IPS DF 4.7 (cell line): ENCODE data around the gene ANGPTL3.
"Not testable (repeated sequence)": the region's sequence is repeated elsewhere in the genome, so short reads cannot be mapped to it uniquely, and the experiment has no call there.

Experiments
- DNase-seq: peaks from one replicate; pipeline ENCODE4 v3.0.0-alpha.2; 2013; ENCODE audit warnings: low spot score; ENCODE audit errors: extremely low read depth

Gene ANGPTL3

DNA sequence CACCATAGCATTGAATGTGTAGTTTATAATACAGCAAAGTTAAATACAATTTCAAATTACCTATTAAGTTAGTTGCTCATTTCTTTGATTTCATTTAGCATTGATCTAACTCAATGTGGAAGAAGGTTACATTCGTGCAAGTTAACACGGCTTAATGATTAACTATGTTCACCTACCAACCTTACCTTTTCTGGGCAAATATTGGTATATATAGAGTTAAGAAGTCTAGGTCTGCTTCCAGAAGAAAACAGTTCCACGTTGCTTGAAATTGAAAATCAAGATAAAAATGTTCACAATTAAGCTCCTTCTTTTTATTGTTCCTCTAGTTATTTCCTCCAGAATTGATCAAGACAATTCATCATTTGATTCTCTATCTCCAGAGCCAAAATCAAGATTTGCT lies at the start of gene ANGPTL3:
Gene ANGPTL3, plus strand, starts transcription at position 240 of the 400 bp plus-strand sequence. Its CDS starts 47 bp downstream, at position 287.
- no peak for DNase-seq

- DNase-seq, result no peak
Observed at GRCh38 chr1:62561306-62561705, 36.0 kb upstream of the ANGPTL3 start.

DNA sequence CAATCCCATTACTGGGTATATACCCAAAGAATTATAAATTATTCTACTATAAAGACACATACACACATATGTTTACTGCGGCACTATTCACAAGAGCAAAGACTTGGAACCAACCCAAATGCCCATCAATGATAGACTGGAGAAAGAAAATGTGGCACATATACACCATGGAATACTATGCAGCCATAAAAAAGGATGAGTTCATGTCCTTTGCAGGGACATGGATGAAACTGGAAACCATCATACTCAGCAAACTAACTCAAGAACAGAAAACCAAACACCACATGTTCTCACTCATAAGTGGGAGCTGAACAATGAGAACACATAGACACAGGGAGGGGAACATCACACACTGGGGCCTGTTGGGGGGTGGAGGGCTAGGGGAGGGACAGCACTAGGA lies 30.1 kb upstream of the ANGPTL3 start:
- not testable (repeated sequence) for DNase-seq

- not testable (repeated sequence) for DNase-seq
Observed at GRCh38 chr1:62567926-62568325, 29.4 kb upstream of the ANGPTL3 start.

DNA sequence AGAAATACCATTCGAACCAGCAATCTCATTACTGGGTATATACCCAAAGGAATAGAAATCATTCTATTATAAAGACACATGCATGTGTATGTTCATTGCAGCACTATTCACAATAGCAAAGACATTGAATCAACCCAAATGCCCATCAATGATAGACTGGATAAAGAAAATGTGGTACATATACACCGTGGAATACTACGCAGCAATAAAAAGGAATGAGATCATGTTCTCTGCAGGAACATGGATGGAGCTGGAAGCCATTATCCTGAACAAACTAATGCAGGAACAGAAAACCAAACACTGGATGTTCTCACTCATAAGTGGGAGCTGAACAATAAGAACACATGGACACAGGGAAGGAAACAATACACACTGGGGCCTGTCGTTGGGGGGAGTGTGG lies 25.8 kb upstream of the ANGPTL3 start:
- not testable (repeated sequence) for DNase-seq

DNA sequence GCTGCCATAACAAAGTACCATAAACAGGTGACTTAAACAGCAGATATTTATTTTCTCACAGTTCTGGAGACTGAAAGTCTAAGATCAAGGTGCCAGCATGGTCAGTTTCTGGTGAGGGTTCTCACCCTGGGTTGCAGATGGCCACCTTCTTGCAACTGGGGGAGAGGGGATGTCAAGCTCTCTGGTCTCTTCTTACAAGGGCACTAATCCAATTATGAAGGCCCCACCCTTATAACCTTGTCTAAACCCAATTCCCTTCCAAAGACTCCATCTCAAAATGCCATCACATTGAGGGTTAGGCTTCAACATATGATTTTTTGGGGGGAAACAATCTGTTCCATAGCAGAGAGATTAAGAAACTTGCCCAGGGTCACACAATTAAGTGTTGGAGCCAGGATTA lies 24.8 kb upstream of the ANGPTL3 start:
- no peak for DNase-seq

DNA sequence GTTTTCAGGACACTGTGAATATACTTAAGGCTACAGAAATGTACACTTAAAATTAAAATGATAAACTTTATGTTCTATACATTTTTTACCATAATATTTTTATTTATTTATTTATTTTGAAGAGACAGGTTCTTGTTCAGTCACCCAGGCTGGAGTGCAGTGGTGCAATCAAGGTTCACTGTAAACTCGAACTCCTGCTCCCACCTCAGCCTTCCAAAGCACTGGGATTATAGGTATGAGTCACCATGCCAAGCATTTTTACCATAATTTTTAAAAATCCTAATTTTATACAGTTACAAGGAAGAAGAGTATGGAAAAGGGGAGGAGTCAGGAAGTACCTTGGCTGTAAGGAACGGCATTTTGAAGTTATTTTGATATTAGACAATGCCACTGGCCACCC lies 23.6 kb upstream of the ANGPTL3 start:
- no peak for DNase-seq

GRCh38 chr1:62585469-62586155 lies 11.7 kb upstream of the ANGPTL3 start:
- DNase-seq, result peak; percentile 25

DNA sequence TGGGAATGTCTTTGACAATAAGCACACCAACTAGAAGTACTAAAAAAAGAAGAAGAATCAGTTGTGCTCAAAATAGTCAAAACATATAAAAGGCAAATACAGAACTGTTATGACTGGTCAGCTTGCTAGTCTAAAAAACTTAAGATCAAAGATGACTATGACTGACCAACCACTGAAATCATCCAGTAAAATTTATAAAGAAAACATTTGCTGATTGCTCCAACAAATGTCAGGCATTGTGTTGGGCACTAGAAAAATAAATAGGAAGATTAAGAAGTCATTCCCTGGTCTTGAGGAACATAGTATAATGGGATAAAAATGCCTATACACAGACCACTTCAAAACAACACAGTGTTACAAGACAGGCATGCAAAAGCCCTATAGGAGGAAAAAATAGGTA lies 9.3 kb upstream of the ANGPTL3 start:
- DNase-seq, result no peak

- no peak for DNase-seq
Observed at GRCh38 chr1:62589321-62589720, 8.0 kb upstream of the ANGPTL3 start.

DNA sequence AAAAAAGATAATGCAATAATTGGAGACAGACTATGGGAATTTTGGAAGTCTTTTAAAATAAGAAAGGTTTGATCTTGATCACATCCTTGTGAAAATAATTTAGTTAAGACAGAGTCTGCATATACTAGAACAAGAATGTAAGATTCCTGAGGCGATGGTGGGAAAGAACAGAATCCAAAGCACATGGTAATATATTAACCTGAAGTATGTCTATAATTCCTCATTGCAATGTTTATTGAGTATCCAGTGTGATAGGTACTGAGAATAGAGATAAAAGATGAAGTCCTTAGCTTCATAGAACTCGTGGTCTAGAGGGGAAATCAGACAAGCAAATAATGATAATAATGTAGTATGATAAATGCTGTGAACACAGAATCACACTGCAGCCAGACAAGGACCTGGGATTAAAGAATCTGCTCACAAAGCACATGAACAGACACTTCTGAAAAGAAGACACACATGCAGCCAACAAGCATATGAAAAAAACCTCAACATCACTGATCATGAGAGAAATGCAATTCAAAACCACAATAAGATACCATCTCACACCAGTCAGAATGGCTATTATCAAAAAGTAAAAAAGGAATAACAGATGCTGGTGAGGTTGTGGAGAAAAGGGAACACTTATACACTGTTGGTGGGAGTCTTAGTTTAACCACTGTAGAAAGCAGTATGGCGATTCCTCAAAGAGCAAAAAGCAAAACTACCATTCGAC lies 6.9 kb upstream of the ANGPTL3 start:
- DNase-seq, result no peak

DNA sequence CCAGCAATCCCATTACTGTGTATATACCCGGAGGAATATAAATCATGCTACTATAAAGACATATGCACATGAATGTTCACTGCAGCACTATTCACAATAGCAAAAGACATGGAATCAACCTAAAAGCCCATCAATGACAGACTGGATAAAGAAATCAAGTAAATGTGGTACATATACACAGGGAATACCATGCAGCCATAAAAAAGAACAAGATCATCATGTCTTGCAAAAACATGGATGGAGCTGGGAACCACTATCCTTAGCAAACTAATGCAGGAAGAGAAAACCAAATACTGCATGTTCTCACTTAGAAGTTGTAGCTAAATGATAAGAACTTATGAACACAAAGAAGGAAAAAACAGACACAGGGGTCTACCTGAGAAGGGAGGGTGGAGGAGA lies 6.4 kb upstream of the ANGPTL3 start:
- DNase-seq, result no peak

DNA sequence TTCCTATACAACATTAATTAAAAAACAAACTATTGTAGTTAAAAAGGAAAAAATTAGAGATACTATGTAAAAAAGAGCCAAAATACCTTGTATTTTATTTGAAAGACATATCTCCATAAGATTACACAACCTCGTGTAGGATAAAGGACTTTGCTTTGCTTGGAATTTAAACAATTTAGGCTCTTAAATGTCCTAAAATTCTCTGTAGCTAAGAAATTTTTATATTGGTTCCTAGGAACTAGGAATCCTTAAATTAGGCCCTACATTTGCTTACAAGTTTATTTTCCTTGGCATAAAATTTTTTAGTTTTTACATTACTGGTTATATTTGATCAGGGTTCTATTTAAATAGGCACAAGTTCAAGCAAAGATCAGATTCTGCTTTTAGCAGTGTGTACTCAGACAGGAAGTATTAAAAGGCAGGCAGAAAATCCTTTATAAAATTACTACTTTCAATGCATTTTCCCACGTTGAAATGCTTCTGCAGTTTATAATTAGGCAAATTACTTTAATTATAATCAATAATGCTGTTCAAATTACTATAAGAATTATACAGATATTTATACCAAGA lies 3.4 kb upstream of the ANGPTL3 start:
- no peak for DNase-seq

DNA sequence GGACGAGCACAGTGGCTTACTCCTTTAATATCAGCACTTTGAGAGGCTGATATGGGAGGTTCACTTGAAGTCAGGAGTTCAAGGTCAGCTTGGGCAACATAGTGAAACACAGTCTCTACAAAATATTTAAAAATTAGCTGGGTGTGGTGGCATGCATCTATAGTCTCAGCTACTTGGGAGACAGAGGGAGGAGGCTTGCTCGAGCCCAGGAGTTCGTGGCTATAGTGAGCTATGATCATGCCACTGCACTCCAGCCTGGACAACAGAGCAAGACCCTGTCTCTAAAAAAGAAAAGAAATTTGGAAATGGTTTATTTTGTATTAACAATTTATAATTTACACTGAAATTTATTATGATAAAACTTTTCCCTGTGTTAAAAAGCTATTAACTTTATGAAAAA lies 1.7 kb upstream of the ANGPTL3 start:
- no peak for DNase-seq

- no peak for DNase-seq
Observed at GRCh38 chr1:62599044-62599443, 1.7 kb downstream of the ANGPTL3 start.

DNA sequence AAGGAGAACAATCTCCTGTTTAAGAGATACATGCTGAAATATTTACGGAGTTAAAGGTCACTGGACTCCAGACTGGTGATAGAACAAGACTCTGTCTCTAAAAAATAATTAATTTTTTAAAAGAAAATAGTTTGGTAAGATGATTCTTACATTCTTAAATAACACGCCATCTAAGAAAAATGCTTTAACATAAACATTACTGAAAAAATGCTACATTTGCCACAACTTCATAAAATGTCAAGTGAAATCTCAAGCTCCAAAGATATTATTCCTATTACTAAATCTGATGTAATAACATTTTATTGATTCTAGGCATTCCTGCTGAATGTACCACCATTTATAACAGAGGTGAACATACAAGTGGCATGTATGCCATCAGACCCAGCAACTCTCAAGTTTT lies 4.1 kb downstream of the ANGPTL3 start:
- DNase-seq, result no peak

GRCh38 chr1:62608905-62609304 lies 11.6 kb downstream of the ANGPTL3 start:
- DNase-seq, result no peak

DNA sequence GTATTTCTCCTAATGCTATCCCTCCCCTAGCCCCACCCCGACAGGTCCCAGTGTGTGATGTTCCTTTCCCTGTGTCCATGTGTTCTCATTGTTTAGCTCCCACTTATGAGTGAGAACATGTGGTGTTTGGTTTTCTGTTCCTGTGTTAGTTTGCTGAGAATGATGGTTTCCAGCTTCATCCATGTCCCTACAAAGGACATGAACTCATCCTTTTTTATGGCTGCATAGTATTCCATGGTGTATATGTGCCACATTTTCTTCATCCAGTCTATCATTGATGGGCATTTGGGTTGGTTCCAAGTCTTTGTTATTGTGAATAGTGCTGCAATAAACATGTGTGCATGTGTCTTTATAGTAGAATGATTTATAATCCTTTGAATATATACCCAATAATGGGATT lies 13.3 kb downstream of the ANGPTL3 start:
- not testable (repeated sequence) for DNase-seq

GRCh38 chr1:62612770-62613169 lies 15.4 kb downstream of the ANGPTL3 start:
- DNase-seq, result no peak

DNA sequence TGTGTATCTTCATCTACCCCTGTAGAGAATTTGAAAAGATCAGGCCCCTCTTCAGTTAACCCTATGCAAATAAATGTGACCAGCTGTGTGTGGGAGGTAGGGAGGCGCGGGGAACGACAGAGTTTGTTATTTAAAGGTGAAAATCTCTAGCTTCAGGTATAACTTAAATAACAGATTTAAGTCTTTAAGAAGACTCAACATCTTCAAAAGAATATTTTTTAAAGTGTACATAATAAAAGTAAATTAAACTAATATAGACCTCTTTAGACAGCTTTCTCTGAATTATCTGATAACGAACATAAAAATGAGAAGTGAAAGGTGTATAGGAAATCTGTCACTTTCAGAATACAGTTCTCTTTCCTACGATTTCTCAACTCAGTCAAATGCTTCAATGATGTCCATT lies 16.0 kb downstream of the ANGPTL3 start:
- DNase-seq, result no peak

DNA sequence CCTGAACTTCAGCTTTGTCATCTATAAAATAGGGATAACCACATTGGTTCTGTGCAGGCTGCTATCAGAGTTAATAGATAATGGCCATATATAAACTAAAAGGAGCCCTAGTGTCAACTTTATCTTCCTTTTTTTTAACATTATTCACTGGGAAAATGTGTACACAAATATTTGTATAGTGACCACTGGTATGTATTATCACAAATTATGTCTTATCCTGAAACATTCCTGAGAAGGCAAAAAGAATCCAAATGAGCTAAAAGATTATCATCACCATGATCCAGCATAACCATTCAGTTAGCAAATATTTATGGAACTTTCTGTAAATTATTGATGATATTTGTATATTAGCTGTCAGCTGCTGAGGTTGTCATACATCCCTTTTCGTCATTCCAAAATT lies 16.6 kb downstream of the ANGPTL3 start:
- DNase-seq, result no peak

DNA sequence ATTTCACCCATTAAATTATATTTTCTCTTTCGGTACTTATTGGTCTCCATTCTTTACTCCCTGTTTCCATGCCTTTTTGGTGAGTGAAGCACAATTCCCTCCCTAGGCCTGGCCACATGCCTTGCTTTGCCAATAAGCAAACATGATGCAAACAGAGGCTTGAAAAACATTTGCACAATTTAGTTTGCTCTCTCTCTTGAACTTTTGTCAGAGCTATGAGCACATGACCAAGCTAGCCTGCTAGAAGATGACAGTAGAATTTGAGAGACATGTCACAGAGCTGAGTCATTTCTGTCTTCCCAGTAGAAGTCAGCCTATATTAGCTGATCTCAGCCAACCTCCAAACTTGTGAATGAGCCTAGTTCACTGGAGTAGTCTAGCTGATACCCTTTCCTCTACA lies 24.6 kb downstream of the ANGPTL3 start:
- no peak for DNase-seq

GRCh38 chr1:62625415-62625814 lies 28.1 kb downstream of the ANGPTL3 start:
- no peak for DNase-seq
